ENCODE measurements around the gene KAT2A.

KAT2A gene

GRCh38 chr17:42135151-42135550 is 14.0 kb upstream of the KAT2A start:
- no peak for DNase-seq

GRCh38 chr17:42133461-42134041 is 12.4 kb upstream of the KAT2A start:
- peak; percentile 98 for DNase-seq

- DNase-seq, result no peak
Observed at GRCh38 chr17:42132941-42133340, 11.8 kb upstream of the KAT2A start.

GRCh38 chr17:42131981-42132432 is 10.8 kb upstream of the KAT2A start:
- DNase-seq, result no peak

- no peak for DNase-seq
Observed at GRCh38 chr17:42131232-42131631, 10.1 kb upstream of the KAT2A start.

- no peak for DNase-seq
Observed at GRCh38 chr17:42130310-42130936, 9.3 kb upstream of the KAT2A start.

- DNase-seq, result no peak
Observed at GRCh38 chr17:42129109-42129837, 8.1 kb upstream of the KAT2A start.

GRCh38 chr17:42127414-42127813 is 6.2 kb upstream of the KAT2A start:
- DNase-seq, result no peak

GRCh38 chr17:42126836-42127235 is 5.7 kb upstream of the KAT2A start:
- no peak for DNase-seq

- DNase-seq, result no peak
Observed at GRCh38 chr17:42125565-42125964, 4.4 kb upstream of the KAT2A start.

- DNase-seq, result no peak
Observed at GRCh38 chr17:42124256-42124655, 3.1 kb upstream of the KAT2A start.

- peak; percentile 95 for DNase-seq
Observed at GRCh38 chr17:42122371-42123303, 1.5 kb upstream of the KAT2A start, which contains the start of gene HSPB9. TSS of gene HSPB9 (plus strand) at chr17:42122804. CDS start at chr17:42122851, 47 bp downstream.

GRCh38 chr17:42120161-42120769 is 902 bp downstream of the KAT2A start:
- no peak for DNase-seq

GRCh38 chr17:42119301-42119700 is 1.9 kb downstream of the KAT2A start:
- no peak for DNase-seq

- peak; percentile 58 for DNase-seq
Observed at GRCh38 chr17:42118545-42118944, 2.6 kb downstream of the KAT2A start.

- DNase-seq, result no peak
Observed at GRCh38 chr17:42118126-42118510, 3.0 kb downstream of the KAT2A start.

GRCh38 chr17:42117397-42118125 is 3.6 kb downstream of the KAT2A start:
- no peak for DNase-seq

GRCh38 chr17:42116705-42117396 is 4.3 kb downstream of the KAT2A start:
- DNase-seq, result peak; percentile 78

GRCh38 chr17:42114118-42114517 is 7.0 kb downstream of the KAT2A start:
- DNase-seq, result no peak

GRCh38 chr17:42113293-42114069 is 7.7 kb downstream of the KAT2A start:
- no peak for DNase-seq

Measured in NCI-H2171 treated with DMSO at 0.1 percent for 48 hours (cell line).